IgD-negative memory B cell (primary cell): ENCODE data around the gene RHBDD3. TPM values are rescaled to one million over a fixed set of nuclear protein-coding genes. Genes with fewer than 3 reads are reported as not detected.
A peak's percentile ranks its signal among the peaks of the same experiment; 100 is the strongest.

Experiments
- H3K27ac Mint-ChIP-seq, 3 donors: one replicate each; pipeline ENCODE4 v1.8.0; 2020 to 2022; ENCODE audit warnings: mild to moderate bottlenecking in 3 of 3, mixed read lengths in 3 of 3, moderate library complexity in 1 of 3
- H3K27me3 Mint-ChIP-seq: one replicate; pipeline ENCODE4 v1.8.0; 2021; ENCODE audit warnings: mixed read lengths
- H3K36me3 Mint-ChIP-seq: one replicate; pipeline ENCODE4 v1.8.0; 2020; ENCODE audit warnings: mild to moderate bottlenecking, mixed read lengths
- H3K4me1 Mint-ChIP-seq, 3 donors: one replicate each; pipeline ENCODE4 v1.8.0; 2020 to 2022; ENCODE audit warnings: mixed read lengths in 3 of 3, mild to moderate bottlenecking in 1 of 3
- H3K4me3 Mint-ChIP-seq, 4 donors: one replicate each; pipeline ENCODE4 v1.8.0; 2020 to 2022; ENCODE audit warnings: mild to moderate bottlenecking in 4 of 4, mixed read lengths in 4 of 4, moderate library complexity in 3 of 4
- H3K9me3 Mint-ChIP-seq, 3 donors: one replicate each; pipeline ENCODE4 v1.8.0; 2020 to 2021; ENCODE audit warnings: mixed read lengths in 3 of 3, mild to moderate bottlenecking in 1 of 3
- polyA plus RNA-seq: library from polyadenylated mRNA; unstranded; fragments of 300-500 nt; fragmentation: Illumina TruSeq; gene quantifications from one replicate; pipeline ENCODE4 v1.2.3, GENCODE V29; 2021

RHBDD3 gene
- polyA plus RNA-seq, 1 donor from 2014 or later: 9.7 TPM

- Mint-ChIP-seq H3K4me1 (peaks cover 33 to 62% (median 48%) of the 10 kb centered on the region in 3 donors), H3K27ac (peak overlapping the region; percentile 98 to 100 (median 99)), H3K9me3 (no peaks in the 10 kb centered on the region), H3K4me3 (peak overlapping the region; percentile 94 to 99 (median 98)), H3K27me3 (no peaks in the 10 kb centered on the region), H3K36me3 (peaks cover 8% of the 10 kb centered on the region)
These were observed 889 bp upstream of the RHBDD3 start for GRCh38 chr22:29268511-29269229.

GRCh38 chr22:29267462-29267857 lies 321 bp downstream of the RHBDD3 start:
- H3K9me3 Mint-ChIP-seq: no peaks in the 10 kb centered on the region
- peaks cover 8% of the 10 kb centered on the region for H3K36me3 Mint-ChIP-seq
- H3K4me1 Mint-ChIP-seq: peaks cover 24 to 50% (median 38%) of the 10 kb centered on the region in 3 donors
- peak overlapping the region; percentile 98 to 100 (median 99) for H3K27ac Mint-ChIP-seq
- H3K4me3 Mint-ChIP-seq: peak overlapping the region; percentile 94 to 99 (median 98)
- no peaks in the 10 kb centered on the region for H3K27me3 Mint-ChIP-seq

DNA sequence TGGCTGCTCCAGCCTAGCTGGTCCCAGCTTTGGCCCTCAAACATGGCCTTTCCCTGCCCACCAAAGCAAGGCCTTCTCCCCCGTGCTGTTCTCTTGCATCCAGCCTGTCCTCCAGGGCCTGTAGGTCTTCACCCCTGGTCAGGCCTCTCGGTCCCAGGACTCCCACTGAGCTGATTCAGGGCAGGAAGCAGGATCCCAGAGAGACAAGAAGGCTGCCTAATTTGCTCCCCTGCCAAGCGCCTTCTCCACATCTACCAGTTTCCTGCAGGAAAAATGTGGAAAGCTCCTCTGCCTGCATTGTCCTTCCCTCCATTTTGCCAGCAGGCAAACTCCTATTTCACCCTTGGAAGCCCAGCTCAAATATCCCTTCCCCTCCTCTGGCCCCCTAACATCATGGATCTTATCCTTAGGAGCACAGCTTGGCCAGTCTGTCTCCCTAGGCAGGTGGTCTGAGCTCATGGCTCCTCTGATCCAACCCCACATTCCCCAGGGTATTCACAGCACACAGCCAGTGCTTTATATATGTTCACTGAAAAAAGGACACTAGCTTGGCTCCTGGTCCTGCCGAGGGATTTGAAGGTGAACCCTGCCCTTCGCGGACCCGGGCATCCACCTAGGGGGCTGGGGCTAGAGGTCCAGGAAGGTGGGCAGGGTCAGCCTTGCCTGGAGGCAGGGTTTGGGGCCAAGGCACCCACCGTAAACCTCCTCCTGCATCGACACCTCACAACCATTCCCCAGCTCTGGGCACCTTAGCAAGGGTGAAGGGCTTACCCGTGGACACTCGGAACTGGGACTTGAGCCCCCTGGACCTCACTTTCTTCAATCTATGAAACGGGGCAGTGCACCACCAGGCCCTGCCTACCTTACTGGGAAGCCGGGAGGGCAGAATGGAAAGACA lies 968 bp downstream of the RHBDD3 start:
- peak overlapping the region; percentile 94 to 99 (median 98) for H3K4me3 Mint-ChIP-seq
- peaks cover 21 to 47% (median 31%) of the 10 kb centered on the region in 3 donors for H3K4me1 Mint-ChIP-seq
- H3K27me3 Mint-ChIP-seq: no peaks in the 10 kb centered on the region
- H3K36me3 Mint-ChIP-seq: peaks cover 8% of the 10 kb centered on the region
- H3K9me3 Mint-ChIP-seq: no peaks in the 10 kb centered on the region
- peak overlapping the region; percentile 63 to 99 (median 98) for H3K27ac Mint-ChIP-seq

DNA sequence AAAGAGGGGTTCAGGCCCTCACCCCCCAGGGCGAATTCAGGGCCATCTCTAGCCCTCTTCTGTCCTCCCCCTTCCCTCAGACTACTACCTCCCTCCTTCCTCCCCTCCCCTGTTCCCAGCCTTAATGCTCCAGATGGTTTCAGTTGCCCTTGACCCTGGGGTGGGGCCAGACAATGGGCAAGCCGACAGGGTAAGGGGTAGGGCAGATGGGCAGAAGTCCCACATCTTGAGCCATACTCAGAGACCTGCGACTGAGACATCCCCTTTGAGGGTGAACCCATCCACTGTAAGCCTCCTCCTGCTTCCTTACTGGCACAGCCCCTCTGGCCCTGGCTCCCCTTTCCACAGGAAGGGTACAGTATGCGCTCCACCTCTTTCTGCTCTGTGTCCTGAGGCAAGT lies 1.9 kb downstream of the RHBDD3 start:
- Mint-ChIP-seq H3K36me3 (peaks cover 8% of the 10 kb centered on the region), H3K4me1 (peaks cover 16 to 38% (median 23%) of the 10 kb centered on the region in 3 donors), H3K9me3 (no peaks in the 10 kb centered on the region), H3K4me3 (peak overlapping the region in 2 of 4 donors; percentile 29 to 98), H3K27me3 (no peaks in the 10 kb centered on the region), H3K27ac (peak overlapping the region in 1 of 3 donors; percentile 63)

- Mint-ChIP-seq H3K9me3 (no peaks in the 10 kb centered on the region), H3K4me3 (peak overlapping the region in 1 of 4 donors; percentile 98), H3K36me3 (peaks cover 8% of the 10 kb centered on the region), H3K27me3 (no peaks in the 10 kb centered on the region), H3K27ac (no peak overlapping the region), H3K4me1 (peaks cover 9 to 32% (median 17%) of the 10 kb centered on the region in 3 donors)
These were observed 2.5 kb downstream of the RHBDD3 start for GRCh38 chr22:29265305-29265704.

DNA sequence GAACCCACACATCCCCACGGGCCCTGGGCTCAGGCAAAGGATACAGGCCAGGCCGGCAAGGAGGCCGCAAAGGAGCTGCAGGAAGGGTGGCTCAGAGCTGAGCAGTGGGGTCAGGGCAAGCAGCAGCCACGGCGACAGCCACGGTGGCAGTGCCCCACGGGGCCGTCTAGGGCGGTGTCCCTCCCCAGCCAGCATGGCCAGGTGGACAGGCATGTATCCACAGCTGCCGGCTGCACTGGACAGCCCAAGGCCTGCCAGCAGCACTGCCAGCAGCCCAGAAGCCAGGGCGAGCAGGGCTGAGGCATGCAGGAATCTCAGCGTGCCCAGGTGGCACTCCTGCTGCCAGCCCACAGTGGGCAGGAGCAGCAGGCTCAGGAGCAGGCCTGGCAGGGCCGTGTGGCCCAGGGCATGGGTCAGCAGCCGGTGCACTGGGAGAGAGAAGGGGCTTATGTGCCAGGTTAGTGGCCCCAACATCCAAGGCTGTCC lies 3.9 kb downstream of the RHBDD3 start:
- Mint-ChIP-seq H3K27me3 (no peaks in the 10 kb centered on the region), H3K9me3 (no peaks in the 10 kb centered on the region), H3K4me1 (peaks cover 6 to 17% (median 7%) of the 10 kb centered on the region in 3 donors), H3K4me3 (no peak overlapping the region), H3K36me3 (peaks cover 5% of the 10 kb centered on the region), H3K27ac (no peak overlapping the region)

- Mint-ChIP-seq H3K4me1 (peaks cover 0 to 3% (median 3%) of the 10 kb centered on the region in 3 donors), H3K27ac (no peak overlapping the region), H3K9me3 (no peaks in the 10 kb centered on the region), H3K27me3 (no peaks in the 10 kb centered on the region), H3K4me3 (no peak overlapping the region), H3K36me3 (no peaks in the 10 kb centered on the region)
These were observed 7.0 kb downstream of the RHBDD3 start for GRCh38 chr22:29260601-29261315.

DNA sequence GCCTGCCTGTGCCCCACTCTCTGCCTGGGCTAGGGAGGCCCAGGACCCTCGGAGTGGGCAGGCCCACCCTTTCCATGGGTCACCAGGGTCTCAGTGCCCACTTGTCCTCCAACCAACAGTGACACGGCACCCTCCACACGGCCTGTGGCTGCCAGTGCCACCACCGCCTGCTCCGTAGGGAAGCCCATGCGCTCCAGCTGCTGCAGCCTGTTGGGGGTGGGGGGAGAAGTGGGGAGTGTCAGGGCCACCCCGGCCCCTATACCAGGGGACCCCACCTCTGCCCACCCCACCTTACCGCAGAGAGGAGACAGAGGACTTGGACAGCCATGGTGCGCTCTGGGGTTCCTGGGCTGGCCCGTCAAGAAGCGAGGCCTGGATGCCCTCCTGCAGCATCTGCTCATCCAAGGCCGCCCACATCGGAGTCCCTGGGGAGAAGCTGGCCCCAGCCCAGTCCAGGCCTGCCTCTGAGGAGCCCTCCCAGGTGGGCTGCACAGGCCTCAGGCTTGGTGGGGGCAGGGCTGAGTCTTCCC lies 7.7 kb downstream of the RHBDD3 start:
- peaks cover 0 to 3% (median 3%) of the 10 kb centered on the region in 3 donors for H3K4me1 Mint-ChIP-seq
- no peaks in the 10 kb centered on the region for H3K9me3 Mint-ChIP-seq
- H3K4me3 Mint-ChIP-seq: no peak overlapping the region
- no peak overlapping the region for H3K27ac Mint-ChIP-seq
- no peaks in the 10 kb centered on the region for H3K36me3 Mint-ChIP-seq
- H3K27me3 Mint-ChIP-seq: no peaks in the 10 kb centered on the region

GRCh38 chr22:29259253-29259899 lies 8.4 kb downstream of the RHBDD3 start:
- Mint-ChIP-seq H3K27me3 (no peaks in the 10 kb centered on the region), H3K9me3 (no peaks in the 10 kb centered on the region), H3K4me1 (peaks cover 0 to 3% (median 3%) of the 10 kb centered on the region in 3 donors), H3K27ac (no peak overlapping the region), H3K36me3 (no peaks in the 10 kb centered on the region), H3K4me3 (no peak overlapping the region)

GRCh38 chr22:29258407-29259252 lies 9.2 kb downstream of the RHBDD3 start:
- peaks cover 0 to 3% (median 3%) of the 10 kb centered on the region in 3 donors for H3K4me1 Mint-ChIP-seq
- no peak overlapping the region for H3K27ac Mint-ChIP-seq
- no peaks in the 10 kb centered on the region for H3K9me3 Mint-ChIP-seq
- no peak overlapping the region for H3K4me3 Mint-ChIP-seq
- H3K27me3 Mint-ChIP-seq: no peaks in the 10 kb centered on the region
- no peaks in the 10 kb centered on the region for H3K36me3 Mint-ChIP-seq

- Mint-ChIP-seq H3K27ac (no peak overlapping the region), H3K4me1 (peaks cover 0 to 3% (median 3%) of the 10 kb centered on the region in 3 donors), H3K36me3 (no peaks in the 10 kb centered on the region), H3K27me3 (peaks cover 5% of the 10 kb centered on the region), H3K9me3 (no peaks in the 10 kb centered on the region), H3K4me3 (no peak overlapping the region)
These were observed 10.0 kb downstream of the RHBDD3 start for GRCh38 chr22:29257751-29258181.

- H3K4me3 Mint-ChIP-seq: peak overlapping the region in 1 of 4 donors; percentile 45
- H3K4me1 Mint-ChIP-seq: peaks cover 0 to 3% (median 0%) of the 10 kb centered on the region in 3 donors
- H3K27ac Mint-ChIP-seq: no peak overlapping the region
- no peaks in the 10 kb centered on the region for H3K36me3 Mint-ChIP-seq
- no peaks in the 10 kb centered on the region for H3K9me3 Mint-ChIP-seq
- peaks cover 8% of the 10 kb centered on the region for H3K27me3 Mint-ChIP-seq
These were observed 11.0 kb downstream of the RHBDD3 start for GRCh38 chr22:29256606-29257325.
